COLO829 (cell line): Measurements from ENCODE around the gene PPP2R5B.

Experiments used
- DNase-seq: peaks from one replicate; pipeline ENCODE4 v3.0.0; 2012; ENCODE audit warnings: low spot score

The PPP2R5B gene

DNA sequence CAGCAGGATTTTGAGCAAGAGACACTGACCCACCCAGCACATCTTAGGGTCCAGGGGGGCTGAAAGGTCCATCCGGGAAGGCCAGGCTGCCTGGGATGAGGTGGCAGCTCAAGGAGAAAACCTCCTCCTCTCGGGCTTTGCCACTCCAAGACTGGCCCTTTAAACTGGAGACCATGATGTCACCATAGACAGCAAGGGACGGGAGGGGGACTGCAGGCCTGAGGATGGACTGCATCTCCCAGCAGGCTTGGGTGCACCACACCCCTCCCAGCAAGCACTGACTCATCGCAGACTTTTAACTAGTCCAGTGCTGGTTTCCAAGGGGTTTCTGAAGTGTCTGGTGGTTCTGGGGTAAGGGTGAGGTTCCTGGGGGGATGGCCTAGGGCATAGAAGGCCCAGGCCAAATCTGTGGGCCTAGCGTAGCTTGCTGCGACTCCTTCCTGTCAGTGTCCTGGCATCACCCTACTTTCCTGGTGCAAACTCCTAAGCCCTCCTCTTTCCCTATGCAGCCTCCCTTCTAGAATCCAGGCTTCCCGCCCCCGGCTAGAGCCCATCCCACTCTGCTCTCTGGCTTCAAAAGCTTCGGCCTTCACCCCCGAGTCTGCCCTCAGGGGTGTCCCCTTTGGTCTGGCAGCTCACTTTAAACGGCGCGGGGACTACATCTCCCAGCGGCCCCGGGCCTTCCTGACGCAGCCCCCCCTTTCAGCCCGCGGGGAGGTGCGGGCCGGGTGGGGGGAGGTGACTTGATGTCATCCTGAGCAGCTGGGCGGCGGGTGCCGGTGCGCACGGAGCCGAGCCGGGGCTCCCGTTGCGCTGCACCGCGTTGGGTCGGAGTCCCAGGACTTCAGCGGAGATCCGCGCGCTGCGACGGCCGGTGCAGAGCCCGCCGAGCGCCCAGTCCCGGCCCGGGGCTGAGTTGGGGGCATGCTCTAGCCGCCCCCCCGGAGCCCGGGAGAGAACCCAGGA, at the start of gene PPP2R5B:
TSS of gene PPP2R5B (plus strand) at position 746 of the 966 bp plus-strand sequence. CDS start 1,046 bp downstream, outside the sequence.
- DNase-seq, result peak; percentile 97

GRCh38 chr11:64875369-64876228, 48.9 kb upstream of the PPP2R5B start:
- DNase-seq, result no peak

DNA sequence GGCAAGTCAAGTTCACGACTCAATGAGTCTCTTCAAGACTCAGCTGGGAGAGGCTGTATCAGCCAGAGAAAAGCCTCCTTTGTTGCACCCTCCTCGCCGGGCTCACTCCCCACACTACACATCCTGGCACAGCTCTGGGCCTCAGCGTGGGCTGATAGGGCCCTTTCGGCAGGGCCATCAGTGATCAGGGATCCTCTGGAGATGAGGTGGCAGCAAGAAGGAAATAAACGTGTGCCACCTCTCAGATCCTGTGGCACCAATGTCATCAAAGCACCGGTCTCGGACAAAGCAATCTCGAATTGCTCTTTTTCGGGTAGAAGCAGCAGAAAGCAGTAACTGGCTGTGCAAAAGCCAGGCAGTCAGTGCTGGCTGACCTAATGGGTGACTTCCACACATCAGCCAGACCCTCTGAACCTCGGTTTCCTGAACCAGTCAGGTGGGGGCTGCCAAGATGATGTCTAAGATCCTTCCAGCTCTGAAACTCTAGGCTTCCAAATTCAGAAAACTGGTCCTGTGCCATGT, 48.2 kb upstream of the PPP2R5B start:
- DNase-seq, result peak; percentile 69

GRCh38 chr11:64876835-64877341, 47.6 kb upstream of the PPP2R5B start:
- peak; percentile 26 for DNase-seq

GRCh38 chr11:64877390-64878222, 46.9 kb upstream of the PPP2R5B start:
- no peak for DNase-seq

DNA sequence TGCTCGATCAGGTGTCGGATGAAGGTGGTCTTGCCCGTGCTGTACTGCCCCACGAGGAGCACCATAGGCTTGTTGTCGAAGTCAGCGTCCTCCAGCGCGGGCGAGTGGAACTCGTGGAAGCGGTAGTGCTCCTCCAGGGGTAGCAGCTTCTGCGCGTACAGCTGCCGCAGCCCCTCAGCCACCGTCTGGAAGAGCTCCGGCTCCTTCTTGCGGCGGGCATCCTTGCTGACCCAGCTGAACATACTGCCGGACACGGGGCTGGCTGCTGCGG, 46.3 kb upstream of the PPP2R5B start:
- no peak for DNase-seq

- peak; percentile 99 for DNase-seq
Measured at GRCh38 chr11:64878494-64879243, 45.8 kb upstream of the PPP2R5B start, which contains the start of gene EHD1. TSS of gene EHD1 (minus strand) at chr11:64878621. CDS start at chr11:64878464, 157 bp downstream.

DNA sequence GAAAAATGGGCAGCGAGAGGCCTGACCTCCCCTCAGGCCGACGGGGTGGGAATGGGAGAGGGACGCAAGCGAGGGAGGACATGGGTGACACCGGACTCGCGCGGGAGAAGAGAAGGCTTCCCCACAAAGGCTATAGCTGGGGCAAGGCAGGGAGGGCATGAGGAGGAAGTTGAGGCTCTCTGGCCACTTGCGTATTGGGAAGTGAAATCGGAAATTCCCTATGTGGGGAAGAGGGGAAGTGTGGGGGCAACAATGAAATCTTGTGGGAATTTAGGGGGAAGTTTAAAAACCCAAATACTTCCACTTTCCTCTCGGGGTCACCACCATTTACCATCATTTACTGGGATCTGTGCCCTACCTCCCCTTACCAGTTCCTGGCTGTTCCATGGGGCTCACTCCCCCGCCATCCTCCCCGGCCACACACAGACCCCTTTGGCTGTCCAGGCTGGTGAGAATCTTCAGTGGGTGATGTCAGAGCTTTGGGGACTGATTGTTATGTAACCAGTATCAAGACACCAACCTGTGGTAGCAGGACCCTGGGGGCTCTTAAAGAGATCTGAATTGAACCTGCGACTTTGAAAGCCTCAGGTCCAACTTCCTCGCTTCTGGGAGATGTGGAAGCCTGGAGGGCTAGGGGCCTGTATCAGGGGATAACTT, 45.1 kb upstream of the PPP2R5B start:
- no peak for DNase-seq

DNA sequence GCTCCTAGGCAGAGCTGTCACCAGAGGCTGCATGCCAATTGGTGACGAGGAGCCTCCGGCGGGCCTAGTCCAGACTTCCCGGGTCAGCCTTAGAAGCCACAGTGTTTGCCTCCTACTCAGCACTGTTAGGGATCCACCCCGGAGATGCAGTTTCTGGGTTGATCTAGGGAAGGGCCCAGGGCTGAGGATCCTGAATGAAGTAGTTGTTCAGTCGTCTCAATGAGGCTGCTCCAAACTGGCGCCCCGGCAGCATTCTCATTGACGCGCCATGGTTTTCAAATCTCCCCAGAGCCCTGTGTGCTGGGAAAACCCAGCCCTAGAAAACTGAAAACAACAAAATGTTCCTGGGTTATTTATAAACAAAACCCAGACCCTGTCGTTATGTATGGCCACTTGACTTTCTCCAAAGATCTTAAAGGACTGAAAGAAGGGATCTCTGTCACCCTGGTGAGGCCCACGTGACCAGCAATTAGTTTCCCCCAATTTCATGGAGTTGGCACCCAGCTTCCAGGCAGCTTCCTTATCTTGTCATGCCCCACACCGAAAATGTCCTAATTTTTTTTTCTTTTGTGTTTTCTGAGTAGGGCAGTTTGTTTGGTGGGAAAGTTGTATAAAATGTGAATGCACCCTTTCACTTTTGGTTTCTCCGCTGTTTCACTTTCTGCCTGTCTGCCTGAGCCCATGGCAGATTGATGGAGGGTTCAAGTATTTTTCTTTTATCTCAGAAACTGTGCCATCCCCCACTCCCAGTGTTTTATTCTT, 44.1 kb upstream of the PPP2R5B start:
- DNase-seq, result no peak

DNA sequence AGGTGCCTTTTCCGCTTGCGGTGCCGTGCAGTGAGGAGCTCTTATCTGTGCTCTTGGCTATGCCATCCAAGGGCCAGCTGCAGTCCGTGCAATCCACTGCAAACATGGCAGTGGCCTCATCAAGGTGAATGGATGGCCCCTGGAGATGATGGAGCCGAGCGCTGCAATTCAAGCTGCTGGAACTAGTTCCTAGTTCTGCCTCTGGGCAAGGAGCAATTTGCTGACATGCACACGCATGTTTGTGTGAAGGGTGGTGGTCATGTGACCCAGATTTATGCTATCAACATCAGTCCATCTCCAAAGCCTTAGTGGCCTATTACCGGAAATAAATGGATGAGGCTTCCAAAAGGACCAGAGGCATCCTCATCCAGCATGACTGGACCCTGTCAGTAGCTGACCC, 43.0 kb upstream of the PPP2R5B start:
- no peak for DNase-seq

DNA sequence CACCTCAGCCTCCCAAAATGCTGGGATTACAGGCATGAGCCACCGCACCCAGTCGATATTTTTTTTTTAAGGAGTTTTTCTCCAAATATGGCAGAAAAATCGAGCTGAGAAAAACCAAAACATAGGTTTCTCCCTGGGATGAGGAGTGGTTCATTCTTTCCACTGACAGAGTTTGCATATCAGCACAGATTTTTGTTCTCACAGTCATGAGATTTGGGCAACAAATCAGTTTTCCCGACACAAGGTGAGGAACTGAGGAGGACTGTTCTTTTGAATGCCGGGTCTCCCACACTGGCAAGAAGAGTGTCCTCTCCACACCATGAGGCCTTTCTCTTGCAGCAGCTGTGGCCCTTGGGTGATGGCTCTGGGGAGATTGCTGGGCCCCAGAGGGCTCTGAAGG, 42.2 kb upstream of the PPP2R5B start:
- DNase-seq, result no peak

- no peak for DNase-seq
Measured at GRCh38 chr11:64883575-64883974, 40.9 kb upstream of the PPP2R5B start.

DNA sequence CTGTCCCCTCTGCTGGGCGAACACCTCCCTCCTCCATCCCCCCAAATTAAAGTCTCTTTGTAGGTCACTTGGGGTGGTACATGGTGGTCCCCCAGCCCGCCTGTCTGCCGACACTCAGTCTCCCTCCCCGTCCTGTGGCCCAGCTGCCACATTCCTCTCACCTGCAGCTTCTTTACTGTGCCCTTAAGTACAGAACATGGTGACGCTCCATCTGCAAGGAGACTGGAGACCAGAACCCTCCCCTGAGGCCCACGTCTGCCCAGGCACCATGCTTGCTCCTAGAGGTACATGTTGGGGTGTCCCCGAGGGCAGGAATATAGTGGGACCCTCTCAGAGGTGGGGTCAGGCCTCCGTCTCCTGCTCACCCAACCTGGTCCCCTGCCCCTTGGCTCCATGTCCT, 40.5 kb upstream of the PPP2R5B start:
- no peak for DNase-seq

DNA sequence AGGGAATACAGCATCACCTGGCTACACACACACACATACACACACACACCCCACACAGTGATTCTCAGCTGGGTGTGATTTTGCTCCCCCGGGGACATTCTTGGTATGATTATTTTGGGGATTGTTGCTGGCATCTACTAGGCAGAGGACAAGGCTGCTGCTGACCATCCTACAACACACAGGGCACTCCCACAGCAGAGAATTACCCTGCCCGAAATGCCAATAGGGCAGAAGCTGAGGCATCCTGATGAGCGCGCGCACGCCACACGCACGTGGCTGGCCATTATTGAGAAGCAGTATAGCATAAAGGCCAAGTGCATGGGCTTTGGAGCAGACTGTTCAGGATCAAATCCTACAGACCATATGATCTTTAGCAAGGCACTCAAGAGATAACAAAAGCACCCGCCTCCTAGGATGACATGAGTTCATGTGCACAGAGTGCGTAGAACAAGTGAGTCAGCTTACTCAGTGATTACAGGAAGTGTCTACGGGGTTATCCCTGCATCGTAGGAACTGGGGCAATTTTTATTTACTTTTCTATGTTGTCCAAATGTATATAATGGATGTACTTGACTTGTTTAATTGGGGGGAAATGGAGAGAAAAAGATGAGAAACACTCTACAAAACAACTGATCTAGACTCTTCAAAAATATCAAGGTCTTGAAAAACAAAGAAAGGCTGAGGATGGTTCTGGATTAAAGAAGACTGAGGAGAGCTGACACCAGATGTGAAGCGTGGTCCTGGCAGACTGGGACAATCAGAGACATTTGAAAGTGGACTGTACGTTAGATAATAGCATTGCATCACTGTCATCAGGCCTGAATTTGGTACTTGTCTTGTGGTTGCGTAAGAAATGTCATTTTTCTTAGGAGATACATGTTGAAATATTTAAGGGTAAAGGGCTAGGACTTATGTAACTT, 38.9 kb upstream of the PPP2R5B start:
- DNase-seq, result peak; percentile 18

- no peak for DNase-seq
Measured at GRCh38 chr11:64887234-64887756, 37.2 kb upstream of the PPP2R5B start.

GRCh38 chr11:64887757-64888405, 36.6 kb upstream of the PPP2R5B start:
- DNase-seq, result peak; percentile 70

DNA sequence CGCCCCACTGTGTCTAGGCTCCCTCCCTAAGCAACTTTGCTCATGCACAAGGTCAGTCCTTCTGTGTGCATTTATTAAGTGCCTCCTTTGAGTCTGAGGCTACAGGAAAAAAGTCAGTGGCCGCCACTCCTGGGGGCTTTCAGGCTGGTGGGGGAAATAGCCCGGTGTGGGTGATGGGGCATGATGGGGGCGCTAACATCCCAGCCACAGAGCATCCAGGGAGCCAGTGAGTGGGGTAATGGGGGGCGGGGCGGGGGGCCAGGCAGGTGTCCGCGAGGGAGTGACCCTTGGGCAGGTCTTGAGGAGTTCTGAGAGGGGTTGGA, 36.1 kb upstream of the PPP2R5B start:
- DNase-seq, result no peak
